ENCODE data around the gene GPR39. TPM values are rescaled to one million over a fixed set of nuclear protein-coding genes. Genes with fewer than 3 reads are reported as not detected.

The GPR39 gene
- total RNA-seq, 2 donors from 2014 or later, result 12.3 to 14.6 TPM

DNA sequence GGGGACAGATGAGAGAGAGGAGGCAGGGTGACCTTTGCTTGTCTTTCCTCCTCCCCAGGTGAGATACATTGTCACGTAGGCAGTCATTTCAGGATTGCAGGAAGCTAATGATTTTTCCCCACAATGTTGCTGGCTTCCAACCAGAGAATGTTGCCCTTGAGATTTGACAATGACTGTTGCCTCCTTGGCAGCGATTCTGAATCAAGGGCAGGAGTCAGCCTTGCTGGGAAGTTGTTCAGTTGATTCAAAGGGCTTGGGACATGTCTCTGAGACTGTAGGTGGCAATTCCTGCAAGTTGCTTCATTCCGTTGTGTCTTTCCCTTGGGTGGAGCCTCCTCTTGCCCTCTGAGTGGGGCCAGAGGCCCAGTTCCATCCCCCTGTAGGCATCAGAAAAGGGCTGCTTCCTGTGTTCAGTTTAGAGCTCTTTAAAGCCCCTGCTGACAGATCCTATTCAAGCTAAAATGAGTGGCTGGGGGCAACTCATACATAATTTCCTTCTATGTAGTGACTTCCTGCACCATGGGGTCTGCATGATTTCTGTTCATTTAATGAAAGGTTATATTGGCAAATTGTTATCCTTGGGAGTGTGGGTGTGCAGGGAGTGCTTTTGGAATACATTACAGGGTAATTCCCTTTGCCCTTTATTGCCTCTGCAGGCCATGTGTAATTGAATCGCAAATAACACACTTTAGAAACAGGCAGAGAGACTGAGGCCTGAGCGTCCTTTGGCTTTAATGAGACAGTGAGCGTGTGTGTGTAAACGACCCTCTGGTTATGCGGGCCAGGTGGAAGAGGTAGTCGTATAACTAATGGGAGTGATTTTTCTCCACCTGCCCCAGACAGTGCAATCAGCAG lies 52.4 kb downstream of the GPR39 start:
- Histone ChIP-seq H3K9me3 (no peaks in the 10 kb centered on the region), H3K27ac (no peak overlapping the region), H3K36me3 (no peaks in the 10 kb centered on the region), H3K9ac (ENCODE audit: low read depth in 2 of 2, low read length in 2 of 2) (no peak overlapping the region), H3K4me3 (no peak overlapping the region), H3K27me3 (no peaks in the 10 kb centered on the region), H3K4me1 (no peaks in the 10 kb centered on the region)
- TF ChIP-seq, protein P1, sequence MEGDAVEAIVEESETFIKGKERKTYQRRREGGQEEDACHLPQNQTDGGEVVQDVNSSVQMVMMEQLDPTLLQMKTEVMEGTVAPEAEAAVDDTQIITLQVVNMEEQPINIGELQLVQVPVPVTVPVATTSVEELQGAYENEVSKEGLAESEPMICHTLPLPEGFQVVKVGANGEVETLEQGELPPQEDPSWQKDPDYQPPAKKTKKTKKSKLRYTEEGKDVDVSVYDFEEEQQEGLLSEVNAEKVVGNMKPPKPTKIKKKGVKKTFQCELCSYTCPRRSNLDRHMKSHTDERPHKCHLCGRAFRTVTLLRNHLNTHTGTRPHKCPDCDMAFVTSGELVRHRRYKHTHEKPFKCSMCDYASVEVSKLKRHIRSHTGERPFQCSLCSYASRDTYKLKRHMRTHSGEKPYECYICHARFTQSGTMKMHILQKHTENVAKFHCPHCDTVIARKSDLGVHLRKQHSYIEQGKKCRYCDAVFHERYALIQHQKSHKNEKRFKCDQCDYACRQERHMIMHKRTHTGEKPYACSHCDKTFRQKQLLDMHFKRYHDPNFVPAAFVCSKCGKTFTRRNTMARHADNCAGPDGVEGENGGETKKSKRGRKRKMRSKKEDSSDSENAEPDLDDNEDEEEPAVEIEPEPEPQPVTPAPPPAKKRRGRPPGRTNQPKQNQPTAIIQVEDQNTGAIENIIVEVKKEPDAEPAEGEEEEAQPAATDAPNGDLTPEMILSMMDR (IDR thresholded peaks at IDR 0.05), result no peak
- no peak for DNase-seq
- intact Hi-C loops (cut with DNase I), result no loop called here

DNA sequence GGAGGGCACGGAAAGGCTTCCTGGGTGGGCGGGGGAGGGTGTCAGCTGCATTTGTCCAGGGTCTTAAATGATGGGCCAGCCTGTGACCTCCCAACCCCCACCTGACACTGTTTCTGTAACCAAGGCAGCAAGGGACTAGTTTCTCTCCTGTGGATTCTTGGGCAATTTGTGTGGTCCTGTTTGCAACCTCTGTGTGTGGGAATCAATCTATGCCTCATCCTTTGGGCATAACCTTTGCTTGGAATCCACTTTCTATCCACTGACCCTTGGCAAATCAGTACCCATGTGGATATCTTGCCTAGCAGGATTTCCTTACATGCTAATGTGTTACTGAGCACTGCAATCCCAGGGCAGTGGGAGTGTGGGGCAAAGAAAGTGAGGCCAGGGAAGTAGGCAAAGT lies 54.1 kb downstream of the GPR39 start:
- intact Hi-C loops (cut with DNase I), result no loop called here
- TF ChIP-seq, protein P1 (IDR thresholded peaks at IDR 0.05), result no peak
- Histone ChIP-seq H3K4me3 (no peak overlapping the region), H3K9me3 (no peaks in the 10 kb centered on the region), H3K27ac (no peak overlapping the region), H3K4me1 (no peaks in the 10 kb centered on the region), H3K36me3 (no peaks in the 10 kb centered on the region), H3K9ac (ENCODE audit: low read depth in 2 of 2, low read length in 2 of 2) (no peak overlapping the region), H3K27me3 (no peaks in the 10 kb centered on the region)
- DNase-seq, result no peak

DNA sequence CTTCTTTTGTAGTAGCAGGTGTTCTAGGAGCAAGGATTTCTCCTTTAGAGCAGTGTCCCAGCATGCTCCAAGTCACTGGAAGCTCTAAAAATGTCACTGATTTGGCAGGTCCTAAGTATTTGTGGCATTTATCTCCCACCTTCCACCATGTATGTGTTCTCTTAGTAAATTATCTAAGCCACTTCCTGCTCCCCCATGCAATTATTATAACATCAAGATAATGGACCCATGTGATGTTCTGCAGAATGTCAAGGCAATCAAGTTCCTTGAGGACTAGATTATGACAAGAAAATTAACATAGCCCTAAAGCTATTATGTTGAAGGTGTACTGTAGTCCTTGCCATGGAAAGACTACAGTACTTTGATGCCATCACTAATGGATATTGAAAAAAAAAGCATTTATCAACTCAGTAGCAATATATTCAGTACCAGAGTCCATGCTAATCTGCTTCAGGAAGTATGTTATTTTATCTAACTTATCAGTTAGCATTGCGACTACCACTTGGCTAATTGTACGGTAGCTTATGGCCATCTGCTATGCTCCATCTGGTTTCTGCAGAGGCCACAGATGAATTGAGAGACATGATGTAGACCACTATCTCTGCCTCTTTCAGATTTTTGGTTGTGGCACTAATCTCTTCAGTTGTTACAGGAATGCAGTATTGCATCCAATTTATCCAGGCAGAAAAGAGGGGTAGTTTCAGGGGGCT lies 56.7 kb downstream of the GPR39 start:
- Histone ChIP-seq H3K9me3 (no peaks in the 10 kb centered on the region), H3K9ac (ENCODE audit: low read depth in 2 of 2, low read length in 2 of 2) (no peak overlapping the region), H3K4me3 (no peak overlapping the region), H3K27me3 (no peaks in the 10 kb centered on the region), H3K4me1 (no peaks in the 10 kb centered on the region), H3K36me3 (no peaks in the 10 kb centered on the region), H3K27ac (no peak overlapping the region)
- DNase-seq, result no peak
- TF ChIP-seq, protein P1 (IDR thresholded peaks at IDR 0.05), result no peak
- intact Hi-C loops (cut with DNase I), result no loop called here

DNA sequence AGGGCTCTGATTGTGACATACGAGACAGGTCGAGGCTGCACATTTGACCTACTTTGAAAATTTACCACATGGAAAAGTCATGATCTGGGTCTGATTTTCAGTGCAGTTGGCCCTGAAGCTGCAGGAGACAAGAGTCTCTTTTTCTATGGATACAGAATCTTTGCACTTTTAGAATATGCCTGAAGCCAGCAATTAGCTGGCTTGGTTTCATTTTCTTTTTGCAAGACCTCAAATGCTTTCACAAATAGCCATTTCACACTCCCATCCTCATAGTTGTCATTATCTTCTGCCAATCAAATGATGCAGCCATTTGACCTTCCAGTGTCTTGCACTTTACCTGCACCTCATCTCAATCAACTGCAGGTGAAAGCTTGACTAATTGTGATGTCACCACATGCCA lies 59.0 kb downstream of the GPR39 start:
- Histone ChIP-seq H3K9me3 (no peaks in the 10 kb centered on the region), H3K4me1 (no peaks in the 10 kb centered on the region), H3K4me3 (no peak overlapping the region), H3K9ac (ENCODE audit: low read depth in 2 of 2, low read length in 2 of 2) (no peak overlapping the region), H3K27me3 (no peaks in the 10 kb centered on the region), H3K36me3 (no peaks in the 10 kb centered on the region), H3K27ac (no peak overlapping the region)
- TF ChIP-seq, protein P1 (IDR thresholded peaks at IDR 0.05), result no peak
- no peak for DNase-seq
- intact Hi-C loops (cut with DNase I), result no loop called here

- Histone ChIP-seq H3K4me1 (no peaks in the 10 kb centered on the region), H3K4me3 (no peak overlapping the region), H3K36me3 (no peaks in the 10 kb centered on the region), H3K27me3 (no peaks in the 10 kb centered on the region), H3K9me3 (no peaks in the 10 kb centered on the region), H3K9ac (ENCODE audit: low read depth in 2 of 2, low read length in 2 of 2) (no peak overlapping the region), H3K27ac (no peak overlapping the region)
- no peak for DNase-seq
- TF ChIP-seq, protein P1 (IDR thresholded peaks at IDR 0.05), result no peak
- intact Hi-C loops (cut with DNase I), result no loop called here
Measured at GRCh38 chr2:132477436-132477835, 60.8 kb downstream of the GPR39 start.

Measured in colonic mucosa (tissue), 4 donors.